Stimulated activated CD8-positive, alpha-beta memory T cell treated with anti-CD3 and anti-CD28 coated beads, Interleukin-15, amount 100 ng/mL, for 4 hours (primary cell): ENCODE data around the gene CDH22.

Experiments used
- DNase-seq, 2 donors: peaks; one replicate each; pipeline ENCODE4 v3.0.0-alpha.2; 2020; ENCODE audit warnings: low read depth in 2 of 2

The CDH22 gene

GRCh38 chr20:46240881-46241280 is 67.4 kb downstream of the CDH22 start:
- no peak for DNase-seq

GRCh38 chr20:46240065-46240464 is 68.2 kb downstream of the CDH22 start:
- DNase-seq, result no peak

DNA sequence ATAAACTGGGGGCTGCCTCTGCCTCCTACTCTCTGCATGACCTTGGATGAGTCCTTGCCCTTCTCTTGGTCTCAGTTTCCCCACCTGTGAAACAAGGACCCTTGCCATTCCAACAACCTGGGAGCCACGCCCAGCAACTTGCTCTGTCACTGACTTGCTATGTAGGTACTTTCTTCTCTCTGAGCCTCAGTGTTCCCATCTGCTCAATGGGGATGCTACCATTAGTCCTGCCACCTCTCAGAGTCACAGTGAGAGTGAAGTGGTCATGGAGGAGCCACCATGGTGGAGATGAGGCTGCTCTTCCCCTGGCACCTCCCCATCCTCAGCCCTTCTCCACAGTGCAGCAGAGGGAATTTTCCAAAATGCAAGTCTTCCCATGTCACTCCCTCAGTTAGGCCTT is 70.6 kb downstream of the CDH22 start:
- DNase-seq, result no peak

DNA sequence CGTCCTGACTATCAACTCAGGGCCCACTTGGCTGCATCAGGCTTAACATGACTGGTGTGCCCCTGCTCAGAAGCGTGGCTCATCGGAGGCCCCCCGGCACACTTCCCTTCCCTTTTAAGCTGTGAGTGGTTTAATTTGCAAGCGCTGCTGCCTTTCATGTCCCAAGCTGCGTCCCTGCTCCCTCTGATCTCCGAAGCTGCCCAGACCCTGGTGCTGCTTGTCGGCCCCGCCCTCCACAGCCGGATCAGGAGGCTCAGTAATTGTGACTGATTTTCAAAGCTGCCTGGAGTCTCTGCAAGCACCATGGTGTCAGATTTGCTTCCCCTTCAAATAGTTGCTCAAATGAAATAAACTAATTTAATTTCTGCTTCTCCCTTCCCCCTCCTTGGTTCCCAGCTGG is 71.1 kb downstream of the CDH22 start:
- DNase-seq, result no peak

DNA sequence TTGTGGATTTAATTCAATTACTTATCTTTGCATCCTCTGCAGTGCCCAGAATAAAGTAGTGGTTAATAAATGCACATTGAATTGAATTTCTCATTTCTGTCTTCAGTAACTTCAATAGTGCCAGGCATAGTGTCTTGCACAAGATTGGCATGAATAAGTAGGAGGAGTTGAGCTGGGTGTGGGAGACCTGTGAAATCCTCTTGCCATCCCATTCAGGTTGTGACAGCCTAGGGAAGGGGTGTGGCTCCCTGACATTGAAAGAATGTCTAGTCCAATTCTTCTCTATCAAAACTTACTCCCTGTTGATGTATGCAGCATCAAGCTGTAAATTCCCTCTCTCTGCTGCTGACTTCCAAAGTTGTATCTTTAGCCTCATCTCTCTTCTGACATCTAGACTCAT is 73.2 kb downstream of the CDH22 start:
- no peak for DNase-seq

DNA sequence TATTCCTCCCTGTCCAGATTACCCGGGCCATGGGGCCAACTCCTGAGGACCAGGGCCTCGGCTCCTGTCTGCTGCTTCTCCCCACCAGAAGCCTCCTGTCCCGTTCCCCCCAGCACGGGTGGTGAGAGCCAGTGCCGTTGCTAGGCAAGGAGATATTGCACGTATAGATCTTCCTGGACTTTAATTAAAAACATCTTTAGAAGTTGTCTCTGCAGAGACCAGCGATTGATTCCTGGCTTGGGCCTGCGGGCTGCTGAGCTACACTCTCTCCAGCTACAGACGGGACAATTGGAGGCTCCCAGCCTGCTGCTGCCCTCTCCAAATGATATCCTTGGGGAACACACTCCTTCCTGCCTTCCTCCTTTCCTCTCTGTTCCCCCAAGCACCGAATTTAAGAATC is 74.6 kb downstream of the CDH22 start:
- DNase-seq, result no peak

DNA sequence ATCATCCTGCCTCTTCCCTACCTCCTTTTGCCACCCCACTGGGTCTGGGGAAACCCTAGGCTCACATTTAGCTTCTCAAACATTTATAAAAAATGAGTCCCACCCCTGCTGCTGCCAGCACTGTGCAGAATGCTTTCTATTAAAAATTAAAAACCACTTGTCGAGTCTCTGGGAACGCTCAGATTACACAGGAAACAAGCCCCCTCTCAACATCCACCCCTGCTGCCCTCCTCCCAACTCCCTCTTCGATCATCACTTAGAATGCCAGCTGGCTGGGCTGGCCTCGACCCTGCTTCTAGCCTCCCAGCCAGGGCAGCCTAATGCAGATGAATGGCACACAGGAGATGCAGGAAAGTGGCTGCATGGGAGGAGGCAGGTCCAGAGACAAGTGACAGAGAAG is 75.8 kb downstream of the CDH22 start:
- DNase-seq, result no peak

GRCh38 chr20:46230801-46231282 is 77.5 kb downstream of the CDH22 start:
- DNase-seq, result no peak

GRCh38 chr20:46230106-46230491 is 78.2 kb downstream of the CDH22 start:
- DNase-seq, result no peak

DNA sequence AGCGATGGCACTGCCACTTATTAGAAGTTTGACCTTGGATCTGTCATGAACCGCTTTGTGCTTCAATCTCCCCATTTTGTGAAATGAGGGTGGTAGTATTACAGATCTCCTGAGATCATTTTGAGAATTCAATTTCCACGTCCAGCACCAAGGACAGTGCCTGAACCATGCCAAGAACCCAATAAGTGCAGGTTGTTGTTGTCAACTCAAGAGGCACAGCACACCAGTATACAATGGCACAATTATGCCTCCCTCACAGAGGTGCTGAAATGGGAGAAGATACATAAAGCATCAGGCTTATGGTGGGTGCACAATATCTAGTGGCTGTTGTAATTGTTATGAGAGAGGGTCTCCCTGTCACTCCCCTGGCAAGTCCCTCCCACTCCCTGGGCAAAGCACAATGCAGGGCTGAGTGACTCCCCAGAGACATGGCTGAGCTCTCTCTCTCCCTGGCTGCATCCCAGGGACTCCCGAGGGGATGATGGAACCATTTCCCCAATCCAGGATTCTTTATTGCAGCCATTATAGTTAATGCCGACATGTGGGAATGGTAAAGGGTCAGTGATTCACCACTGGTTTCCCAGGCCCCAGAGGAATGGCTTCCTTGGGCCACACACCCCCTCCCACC is 78.7 kb downstream of the CDH22 start:
- no peak for DNase-seq

- DNase-seq, result no peak
Measured at GRCh38 chr20:46228670-46229069, 79.6 kb downstream of the CDH22 start.

DNA sequence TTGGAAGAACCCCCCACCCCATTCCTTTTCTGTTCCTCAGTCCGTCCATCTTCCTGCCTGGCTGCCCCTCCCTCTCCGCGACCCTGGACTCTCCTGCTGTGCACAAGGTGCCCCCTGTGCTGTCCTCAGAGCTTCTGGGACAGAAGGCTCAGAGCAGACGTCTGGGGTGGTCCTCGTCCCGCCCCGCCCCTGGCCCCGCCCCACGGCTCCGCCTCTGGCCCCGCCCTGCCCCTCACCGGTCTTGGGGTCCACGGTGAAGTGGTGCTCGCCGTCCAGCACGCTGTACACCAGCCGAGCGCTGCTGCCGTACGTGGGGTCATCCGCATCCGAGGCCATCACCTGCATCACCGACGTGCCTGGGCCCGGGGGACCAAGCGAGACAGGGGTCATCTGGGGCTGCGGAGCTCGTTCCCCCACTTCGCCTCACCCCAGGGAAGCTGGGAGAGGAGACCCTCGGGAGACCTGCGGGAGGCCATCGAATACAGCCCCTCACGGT is 81.0 kb downstream of the CDH22 start:
- no peak for DNase-seq

- DNase-seq, result no peak
Measured at GRCh38 chr20:46226602-46227001, 81.7 kb downstream of the CDH22 start.

GRCh38 chr20:46222521-46223007 is 85.7 kb downstream of the CDH22 start:
- no peak for DNase-seq

DNA sequence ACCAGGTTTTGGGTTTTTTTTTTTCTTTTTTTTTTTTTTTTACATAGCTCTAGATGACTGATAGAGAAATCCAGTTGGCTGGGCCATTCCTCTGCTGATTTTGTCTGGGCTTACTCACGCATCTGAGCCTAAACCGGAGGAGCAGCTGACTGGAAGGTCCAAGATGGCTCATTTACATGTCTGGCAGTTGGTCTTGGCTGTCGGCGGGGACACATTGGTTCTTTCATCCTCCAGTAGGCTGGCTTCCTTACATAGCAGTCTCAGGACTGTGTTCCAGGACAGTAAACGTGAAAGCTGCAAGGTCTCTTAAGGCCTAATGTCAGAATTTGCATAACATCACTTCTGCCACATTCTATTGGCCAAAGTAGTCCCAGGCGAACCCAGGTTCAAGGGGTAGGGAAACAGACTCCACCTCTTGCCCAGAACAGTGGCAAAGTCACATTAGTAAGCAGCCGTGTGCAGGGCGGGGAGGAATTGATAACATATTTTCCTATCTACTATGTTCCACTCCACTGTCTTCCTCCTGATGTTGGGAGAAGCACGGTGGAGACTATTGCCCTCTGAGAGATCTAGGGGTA is 87.0 kb downstream of the CDH22 start:
- DNase-seq, result no peak

- no peak for DNase-seq
Measured at GRCh38 chr20:46220455-46221207, 87.7 kb downstream of the CDH22 start.

GRCh38 chr20:46219920-46220319 is 88.4 kb downstream of the CDH22 start:
- no peak for DNase-seq

GRCh38 chr20:46219190-46219589 is 89.1 kb downstream of the CDH22 start:
- no peak for DNase-seq

GRCh38 chr20:46218656-46219055 is 89.6 kb downstream of the CDH22 start:
- DNase-seq, result no peak

DNA sequence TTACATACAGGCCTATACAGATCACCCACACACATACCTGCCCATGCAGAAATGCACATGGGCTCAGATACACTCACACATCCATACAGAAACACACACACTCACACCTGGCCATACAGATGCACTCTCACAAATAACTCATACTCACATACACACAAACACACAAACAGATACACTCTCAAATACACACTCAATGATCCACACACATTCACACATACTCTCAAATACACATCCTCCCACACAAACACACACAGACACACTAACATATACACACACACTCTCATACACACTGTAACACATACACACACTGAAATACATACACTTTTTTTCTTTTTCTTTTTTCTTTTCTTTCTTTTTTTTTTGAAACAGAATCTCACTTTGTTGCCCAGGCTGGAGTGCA is 90.7 kb downstream of the CDH22 start:
- DNase-seq, result no peak

DNA sequence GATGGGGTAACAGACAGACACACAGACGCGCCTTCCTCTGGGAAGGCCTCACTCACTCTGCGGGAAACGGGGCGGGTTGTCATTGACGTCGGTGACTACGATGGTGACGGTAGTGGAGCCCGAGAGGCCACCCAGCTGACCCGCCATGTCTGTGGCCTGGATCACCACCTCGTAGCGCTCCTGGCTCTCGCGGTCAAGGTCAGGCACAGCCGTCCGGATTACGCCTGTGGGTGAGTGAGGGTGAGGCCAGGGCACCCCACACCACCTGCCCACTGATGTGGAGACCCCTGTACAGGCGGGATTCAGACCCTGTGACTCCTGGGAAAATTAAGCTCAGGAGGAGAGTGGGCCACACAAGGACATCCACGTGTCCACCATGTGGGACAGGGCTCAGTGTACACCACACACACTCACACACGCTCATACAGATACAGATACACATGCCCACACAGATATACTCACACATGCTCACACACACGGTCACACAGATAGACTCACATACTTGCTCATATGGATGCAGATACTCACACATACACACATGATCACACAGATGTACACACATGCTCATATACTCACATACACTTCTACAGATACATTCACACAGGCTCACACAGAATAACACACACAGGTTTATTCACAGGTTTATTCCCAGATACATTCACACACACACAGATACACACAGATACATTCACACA is 91.4 kb downstream of the CDH22 start:
- DNase-seq, result no peak
